HG03521 (cell line): ENCODE data around the gene BTG4.

Experiments
- ATAC-seq: cut with Tn5 transposase; IDR thresholded peaks from one replicate; pipeline ENCODE4 v1.9.1; 2021; ENCODE audit warnings: mild to moderate bottlenecking, moderate library complexity; ENCODE audit not compliant: unreplicated experiment

BTG4 gene

GRCh38 chr11:111512296-111513239 is at the start of gene BTG4:
Gene BTG4, minus strand, starts transcription at chr11:111512386. Its CDS starts 13,610 bp downstream, at chr11:111498776.
- no peak for ATAC-seq

- ATAC-seq: no peak
Measured at GRCh38 chr11:111561791-111562325, 49.7 kb upstream of the BTG4 start.

- no peak for ATAC-seq
Measured at GRCh38 chr11:111561306-111561705, 49.1 kb upstream of the BTG4 start.

- no peak for ATAC-seq
Measured at GRCh38 chr11:111560800-111561199, 48.6 kb upstream of the BTG4 start.

GRCh38 chr11:111559800-111560464 is 47.7 kb upstream of the BTG4 start:
- ATAC-seq: no peak

GRCh38 chr11:111557425-111558111 is 45.4 kb upstream of the BTG4 start:
- ATAC-seq: no peak

- no peak for ATAC-seq
Measured at GRCh38 chr11:111555255-111555654, 43.1 kb upstream of the BTG4 start.

- ATAC-seq: no peak
Measured at GRCh38 chr11:111554532-111554931, 42.3 kb upstream of the BTG4 start.

GRCh38 chr11:111550258-111550657 is 38.1 kb upstream of the BTG4 start:
- no peak for ATAC-seq

- ATAC-seq: no peak
Measured at GRCh38 chr11:111549869-111550203, 37.6 kb upstream of the BTG4 start.

GRCh38 chr11:111549196-111549868 is 37.1 kb upstream of the BTG4 start:
- ATAC-seq: no peak

GRCh38 chr11:111548525-111548924 is 36.3 kb upstream of the BTG4 start:
- ATAC-seq: no peak

GRCh38 chr11:111542606-111543275 is 30.6 kb upstream of the BTG4 start:
- ATAC-seq: no peak

- ATAC-seq: no peak
Measured at GRCh38 chr11:111541254-111542061, 29.3 kb upstream of the BTG4 start.

GRCh38 chr11:111540937-111541253 is 28.7 kb upstream of the BTG4 start:
- no peak for ATAC-seq

GRCh38 chr11:111540114-111540936 is 28.1 kb upstream of the BTG4 start, which contains the start of gene LAYN:
Gene LAYN, plus strand, starts transcription at chr11:111540720. Its CDS starts 124 bp downstream, at chr11:111540844.
- ATAC-seq: no peak

- ATAC-seq: no peak
Measured at GRCh38 chr11:111539426-111540113, 27.4 kb upstream of the BTG4 start.
